ENCODE measurements around the gene MYOM3. TPM values are rescaled to one million over a fixed set of nuclear protein-coding genes. Genes with fewer than 3 reads are reported as not detected.

Gene MYOM3
- total and polyA plus RNA-seq, 2 of the 13 experiments (the other 11 are each of a cell fraction or from before 2014, with no cell fraction given): 5.8 to 15.3 TPM

DNA sequence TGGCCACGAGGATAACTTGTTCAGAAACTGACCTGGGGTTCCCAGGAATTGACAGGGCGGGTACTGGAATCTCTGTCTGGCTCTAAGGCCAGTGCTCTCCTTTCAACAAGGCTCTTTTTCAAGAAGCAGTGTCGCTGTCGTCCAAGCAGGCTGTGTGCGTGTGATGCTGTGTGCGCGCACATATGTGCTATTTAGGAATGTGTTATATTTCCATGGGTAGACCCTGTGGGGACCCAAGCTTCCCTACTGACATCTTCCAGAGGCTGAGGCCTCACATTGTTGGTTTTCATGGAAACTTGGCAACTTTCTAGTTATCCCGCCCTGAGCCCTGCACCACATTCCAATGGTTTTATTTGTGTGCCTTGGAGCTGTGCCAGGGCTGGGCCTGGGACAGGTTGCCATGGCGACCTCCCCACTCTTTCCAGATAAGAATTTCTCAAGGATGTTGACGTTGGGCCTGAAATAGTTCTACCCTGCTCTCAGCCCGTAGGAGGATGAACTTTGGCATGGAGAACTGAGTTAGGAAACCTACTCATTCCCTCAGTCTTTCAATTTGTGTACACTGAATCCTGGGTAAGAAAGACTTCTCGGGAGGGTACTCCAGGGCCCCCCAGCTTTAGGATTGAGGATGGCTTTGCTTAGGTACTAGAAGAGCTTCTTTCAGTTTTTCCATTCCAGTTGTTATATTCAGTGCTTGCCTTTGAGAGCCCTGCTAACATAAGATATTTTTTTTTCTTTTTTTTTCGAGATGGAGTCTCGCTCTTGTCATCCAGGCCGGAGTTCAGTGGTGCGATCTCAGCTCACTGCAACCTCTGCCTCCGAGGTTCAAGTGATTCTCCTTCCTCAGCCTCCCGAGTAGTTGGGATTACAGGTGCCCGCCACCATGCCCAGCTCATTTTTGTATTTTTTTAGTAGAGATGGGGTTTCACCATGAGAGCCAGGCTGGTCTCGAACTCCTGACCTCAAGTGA is 93.0 kb downstream of the MYOM3 start (continued):
- TF ChIP-seq, protein P1, sequence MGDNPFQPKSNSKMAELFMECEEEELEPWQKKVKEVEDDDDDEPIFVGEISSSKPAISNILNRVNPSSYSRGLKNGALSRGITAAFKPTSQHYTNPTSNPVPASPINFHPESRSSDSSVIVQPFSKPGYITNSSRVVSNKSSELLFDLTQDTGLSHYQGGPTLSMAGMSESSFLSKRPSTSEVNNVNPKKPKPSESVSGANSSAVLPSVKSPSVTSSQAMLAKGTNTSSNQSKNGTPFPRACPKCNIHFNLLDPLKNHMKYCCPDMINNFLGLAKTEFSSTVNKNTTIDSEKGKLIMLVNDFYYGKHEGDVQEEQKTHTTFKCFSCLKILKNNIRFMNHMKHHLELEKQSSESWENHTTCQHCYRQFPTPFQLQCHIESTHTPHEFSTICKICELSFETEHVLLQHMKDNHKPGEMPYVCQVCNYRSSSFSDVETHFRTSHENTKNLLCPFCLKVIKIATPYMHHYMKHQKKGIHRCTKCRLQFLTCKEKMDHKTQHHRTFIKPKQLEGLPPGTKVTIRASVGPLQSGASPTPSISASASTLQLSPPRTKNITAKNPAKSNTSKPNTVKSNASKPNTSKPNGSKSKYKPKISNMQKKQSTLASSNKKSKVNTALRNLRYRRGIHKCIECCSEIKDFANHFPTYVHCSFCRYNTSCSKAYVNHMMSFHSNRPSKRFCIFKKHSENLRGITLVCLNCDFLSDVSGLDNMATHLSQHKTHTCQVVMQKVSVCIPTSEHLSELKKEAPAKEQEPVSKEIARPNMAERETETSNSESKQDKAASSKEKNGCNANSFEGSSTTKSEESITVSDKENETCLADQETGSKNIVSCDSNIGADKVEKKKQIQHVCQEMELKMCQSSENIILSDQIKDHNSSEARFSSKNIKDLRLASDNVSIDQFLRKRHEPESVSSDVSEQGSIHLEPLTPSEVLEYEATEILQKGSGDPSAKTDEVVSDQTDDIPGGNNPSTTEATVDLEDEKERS (CRISPR knock-in tag; IDR thresholded peaks at IDR 0.05): no peak
- TF ChIP-seq NFKBIZ (CRISPR knock-in tag; IDR thresholded peaks at IDR 0.05): 0 out of 2 replicates have a peak, but pooled peaks have one; percentile 33
- TF ChIP-seq, protein P2, sequence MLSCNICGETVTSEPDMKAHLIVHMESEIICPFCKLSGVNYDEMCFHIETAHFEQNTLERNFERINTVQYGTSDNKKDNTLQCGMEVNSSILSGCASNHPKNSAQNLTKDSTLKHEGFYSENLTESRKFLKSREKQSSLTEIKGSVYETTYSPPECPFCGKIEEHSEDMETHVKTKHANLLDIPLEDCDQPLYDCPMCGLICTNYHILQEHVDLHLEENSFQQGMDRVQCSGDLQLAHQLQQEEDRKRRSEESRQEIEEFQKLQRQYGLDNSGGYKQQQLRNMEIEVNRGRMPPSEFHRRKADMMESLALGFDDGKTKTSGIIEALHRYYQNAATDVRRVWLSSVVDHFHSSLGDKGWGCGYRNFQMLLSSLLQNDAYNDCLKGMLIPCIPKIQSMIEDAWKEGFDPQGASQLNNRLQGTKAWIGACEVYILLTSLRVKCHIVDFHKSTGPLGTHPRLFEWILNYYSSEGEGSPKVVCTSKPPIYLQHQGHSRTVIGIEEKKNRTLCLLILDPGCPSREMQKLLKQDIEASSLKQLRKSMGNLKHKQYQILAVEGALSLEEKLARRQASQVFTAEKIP (CRISPR knock-in tag; IDR thresholded peaks at IDR 0.05; ENCODE audit: borderline replicate concordance): no peak
- TF ChIP-seq, protein P3, sequence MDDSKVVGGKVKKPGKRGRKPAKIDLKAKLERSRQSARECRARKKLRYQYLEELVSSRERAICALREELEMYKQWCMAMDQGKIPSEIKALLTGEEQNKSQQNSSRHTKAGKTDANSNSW (CRISPR knock-in tag; IDR thresholded peaks at IDR 0.05; ENCODE audit: borderline replicate concordance): no peak
- TF ChIP-seq ZNF556 (CRISPR knock-in tag; IDR thresholded peaks at IDR 0.05; ENCODE audit: borderline replicate concordance): no peak
- TF ChIP-seq ZBTB44 (CRISPR knock-in tag; IDR thresholded peaks at IDR 0.05): no peak
- TF ChIP-seq TAF1 (CRISPR knock-in tag; IDR thresholded peaks at IDR 0.05): no peak
- no peak for TF ChIP-seq SRSF9 (IDR thresholded peaks at IDR 0.05; ENCODE audit: borderline replicate concordance, insufficient read depth, low read depth, low read length, poor library complexity, severe bottlenecking)
- no peak for TF ChIP-seq EED (CRISPR knock-in tag; IDR thresholded peaks at IDR 0.05)
- TF ChIP-seq ZNF354B (CRISPR knock-in tag; IDR thresholded peaks at IDR 0.05): 0 out of 2 replicates have a peak, but pooled peaks have one; percentile 36
- no peak for TF ChIP-seq PBX3 (CRISPR knock-in tag; IDR thresholded peaks at IDR 0.05; ENCODE audit: borderline replicate concordance)
- TF ChIP-seq THAP7 (CRISPR knock-in tag; IDR thresholded peaks at IDR 0.05): no peak
- no peak for TF ChIP-seq YEATS2 (CRISPR knock-in tag; IDR thresholded peaks at IDR 0.05; ENCODE audit: borderline replicate concordance)
- no peak for TF ChIP-seq HIVEP1 (CRISPR knock-in tag; IDR thresholded peaks at IDR 0.05)
- TF ChIP-seq ZFP62 (CRISPR knock-in tag; IDR thresholded peaks at IDR 0.05): no peak
- no peak for TF ChIP-seq NFE2L1 (CRISPR knock-in tag; IDR thresholded peaks at IDR 0.05; ENCODE audit: borderline replicate concordance)

Data from HepG2 (cell line).